Esophagus squamous epithelium (tissue), 4 donors: ENCODE measurements around the gene FLNB.

ENCODE experiments used
- POLR2A ChIP-seq, 4 donors: fragments of 450-650 bp; IDR thresholded peaks; one replicate each; pipeline ENCODE4 v1.6.1; 2017; ENCODE audit warnings: antibody characterized with exemption in 4 of 4, mild to moderate bottlenecking in 4 of 4, moderate library complexity in 3 of 4
- TF ChIP-seq, protein P1 (sequence below), 6 experiments: fragments of 450-650 bp in 4 of 6; fragments of 200-600 bp in 2 of 6; sonication (generic) in 2 of 6; IDR thresholded peaks; one replicate each; pipeline ENCODE4 v1.5.1; 2016 to 2019; ENCODE audit warnings: antibody characterized with exemption in 6 of 6, mild to moderate bottlenecking in 4 of 6, moderate library complexity in 4 of 6

DNA sequence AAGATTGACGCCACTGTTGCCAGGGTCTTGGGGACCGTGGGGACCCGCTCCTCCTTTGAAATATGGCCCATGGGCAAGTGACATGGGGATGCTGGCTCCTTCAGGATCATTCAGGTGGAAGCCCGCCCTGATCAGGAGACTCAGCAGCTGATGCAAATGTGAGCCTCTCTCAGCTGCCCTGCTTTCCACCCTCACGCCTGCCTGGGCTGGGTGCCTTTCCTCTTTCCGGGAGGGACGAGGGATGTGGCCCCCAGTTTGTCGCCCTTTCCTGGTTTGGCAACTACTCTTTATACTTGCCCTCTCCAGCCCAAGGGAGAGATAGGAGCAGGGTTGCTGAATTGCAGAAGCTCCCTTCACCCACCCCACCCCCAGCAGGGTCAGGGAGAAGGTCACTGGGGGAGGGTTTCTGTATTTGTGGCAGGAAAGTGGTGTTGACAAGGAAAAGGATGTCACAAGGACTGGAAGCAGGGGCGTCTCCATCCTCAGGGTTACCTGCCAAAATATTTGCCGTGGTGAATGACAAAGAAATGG is 180.8 kb downstream of the FLNB start:
- TF ChIP-seq, protein P1, sequence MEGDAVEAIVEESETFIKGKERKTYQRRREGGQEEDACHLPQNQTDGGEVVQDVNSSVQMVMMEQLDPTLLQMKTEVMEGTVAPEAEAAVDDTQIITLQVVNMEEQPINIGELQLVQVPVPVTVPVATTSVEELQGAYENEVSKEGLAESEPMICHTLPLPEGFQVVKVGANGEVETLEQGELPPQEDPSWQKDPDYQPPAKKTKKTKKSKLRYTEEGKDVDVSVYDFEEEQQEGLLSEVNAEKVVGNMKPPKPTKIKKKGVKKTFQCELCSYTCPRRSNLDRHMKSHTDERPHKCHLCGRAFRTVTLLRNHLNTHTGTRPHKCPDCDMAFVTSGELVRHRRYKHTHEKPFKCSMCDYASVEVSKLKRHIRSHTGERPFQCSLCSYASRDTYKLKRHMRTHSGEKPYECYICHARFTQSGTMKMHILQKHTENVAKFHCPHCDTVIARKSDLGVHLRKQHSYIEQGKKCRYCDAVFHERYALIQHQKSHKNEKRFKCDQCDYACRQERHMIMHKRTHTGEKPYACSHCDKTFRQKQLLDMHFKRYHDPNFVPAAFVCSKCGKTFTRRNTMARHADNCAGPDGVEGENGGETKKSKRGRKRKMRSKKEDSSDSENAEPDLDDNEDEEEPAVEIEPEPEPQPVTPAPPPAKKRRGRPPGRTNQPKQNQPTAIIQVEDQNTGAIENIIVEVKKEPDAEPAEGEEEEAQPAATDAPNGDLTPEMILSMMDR (IDR thresholded peaks at IDR 0.05) = no peak
- TF ChIP-seq POLR2A (IDR thresholded peaks at IDR 0.05) = no peak
